Fibroblast of skin of left biceps (primary cell): Measurements from ENCODE around the gene SLC15A2.

Source experiments
- DNase-seq, 2 experiments: peaks; one replicate each; pipeline ENCODE4 v3.0.0-alpha.2; 2013; ENCODE audit warnings: low read depth in 2 of 2

SLC15A2 gene

GRCh38 chr3:121979734-121980449 is 85.7 kb downstream of the SLC15A2 start:
- no peak for DNase-seq

GRCh38 chr3:121980450-121980796 is 86.2 kb downstream of the SLC15A2 start:
- no peak for DNase-seq

GRCh38 chr3:121981473-121981872 is 87.3 kb downstream of the SLC15A2 start:
- no peak for DNase-seq

GRCh38 chr3:121985846-121986245 is 91.6 kb downstream of the SLC15A2 start:
- DNase-seq: no peak

GRCh38 chr3:121988146-121988545 is 93.9 kb downstream of the SLC15A2 start:
- DNase-seq: no peak

- DNase-seq: no peak
These were observed 95.7 kb downstream of the SLC15A2 start for GRCh38 chr3:121989943-121990342.

GRCh38 chr3:121992601-121993560 is 98.7 kb downstream of the SLC15A2 start:
- no peak for DNase-seq
